Small intestine (tissue), 7 donors: ENCODE measurements around the gene NBEA. TPM values are rescaled to one million over a fixed set of nuclear protein-coding genes. Genes with fewer than 3 reads are reported as not detected.

Experiments used
- DNase-seq, 2 donors: peaks; one replicate each; pipeline versions ENCODE4 v3.0.0 to v3.0.0-alpha.2; 2013
- FAIRE-seq: peaks from 2 replicates; lab custom pipeline; 2012; peaks lifted over from hg19 to GRCh38; lab: Jason Lieb, UNC
- H3K27ac ChIP-seq, 3 donors: one replicate each; pipeline ENCODE4 v1.5.1; 2013; ENCODE audit warnings: low read length in 2 of 3, mild to moderate bottlenecking in 2 of 3, control low read depth in 1 of 3, inconsistent platforms in 1 of 3, low read depth in 1 of 3, moderate library complexity in 1 of 3
- H3K27me3 ChIP-seq, 3 donors: one replicate each; pipeline ENCODE4 v1.6.1; 2013; ENCODE audit warnings: low read length in 3 of 3, inconsistent platforms in 1 of 3; ENCODE audit not compliant: control insufficient read depth in 3 of 3, insufficient read depth in 3 of 3
- H3K36me3 ChIP-seq, 3 donors: one replicate each; pipeline ENCODE4 v1.6.1; 2013; ENCODE audit warnings: low read length in 3 of 3, inconsistent platforms in 1 of 3, low read depth in 1 of 3, mild to moderate bottlenecking in 1 of 3, moderate library complexity in 1 of 3; ENCODE audit not compliant: control insufficient read depth in 3 of 3, insufficient read depth in 2 of 3
- H3K4me1 ChIP-seq, 3 donors: one replicate each; pipeline ENCODE4 v1.6.1; 2013; ENCODE audit warnings: low read length in 2 of 3, inconsistent platforms in 1 of 3, low read depth in 1 of 3, mild to moderate bottlenecking in 1 of 3, moderate library complexity in 1 of 3; ENCODE audit not compliant: control insufficient read depth in 3 of 3, insufficient read depth in 2 of 3
- H3K4me3 ChIP-seq, 3 donors: one replicate each; pipeline ENCODE4 v1.5.1; 2013; ENCODE audit warnings: low read length in 3 of 3, control low read depth in 1 of 3, inconsistent platforms in 1 of 3, low read depth in 1 of 3, mild to moderate bottlenecking in 1 of 3, moderate library complexity in 1 of 3
- H3K9me3 ChIP-seq, 2 donors: one replicate each; pipeline ENCODE4 v1.6.1; 2013; ENCODE audit warnings: low read depth in 1 of 2, low read length in 1 of 2; ENCODE audit not compliant: control insufficient read depth in 2 of 2, insufficient read depth in 1 of 2
- WGBS, 3 donors: extraction: QIAGEN DNeasy Blood & Tissue Kit; methylation state at CpG; one replicate each; pipeline ENCODE4 v1.1.7; 2013; 5-methylcytosine and 5-hydroxymethylcytosine counted together
- polyA plus RNA-seq, 4 donors: library from polyadenylated mRNA; stranded (reverse) in 3 of 4; unstranded in 1 of 4; fragments of 200-250 nt in 3 of 4; fragments of 120-200 nt in 1 of 4; gene quantifications; one replicate each; pipeline versions ENCODE4 v1.2.1 to v1.2.3, GENCODE V29; 2013
- donor health status: healthy with polysubstance abuse.
- donor health status: control.
- donor health status: control.
- donor health status: Bipolar disorder and iron deficiency.
- donor health status: healthy.

NBEA gene
- polyA plus RNA-seq, 4 donors, result 1.1 to 3.1 (median 2.2) TPM

GRCh38 chr13:35702316-35702715 lies 760.2 kb downstream of the NBEA start:
- Histone ChIP-seq H3K9me3 (no peaks in the 10 kb centered on the region), H3K27ac (no peak overlapping the region), H3K4me1 (no peaks in the 10 kb centered on the region), H3K4me3 (no peak overlapping the region), H3K36me3 (no peaks in the 10 kb centered on the region), H3K27me3 (no peaks in the 10 kb centered on the region)
- no peak for DNase-seq
- no peak for FAIRE-seq
- 76 to 100% (median 83%) methylated on average over 2 of the region's 2 CpGs for whole genome bisulfite sequencing, 3 donors

GRCh38 chr13:35703061-35703460 lies 761.0 kb downstream of the NBEA start:
- no peak overlapping the region for H3K27ac ChIP-seq
- no peaks in the 10 kb centered on the region for H3K9me3 ChIP-seq
- H3K36me3 ChIP-seq, result no peaks in the 10 kb centered on the region
- FAIRE-seq (no peak), DNase-seq (no peak)
- no peak overlapping the region for H3K4me3 ChIP-seq
- no peaks in the 10 kb centered on the region for H3K4me1 ChIP-seq
- no peaks in the 10 kb centered on the region for H3K27me3 ChIP-seq
- WGBS, 3 donors, result 68 to 79% (median 70%) methylated on average over 3 of the region's 3 CpGs

- DNase-seq, result no peak
- Histone ChIP-seq H3K9me3 (no peaks in the 10 kb centered on the region), H3K4me1 (no peaks in the 10 kb centered on the region), H3K4me3 (no peak overlapping the region), H3K27me3 (no peaks in the 10 kb centered on the region), H3K27ac (no peak overlapping the region), H3K36me3 (no peaks in the 10 kb centered on the region)
- 73 to 75% (median 74%) methylated on average over 1 of the region's 1 CpG for WGBS, 3 donors
- no peak for FAIRE-seq
Observed at GRCh38 chr13:35704331-35704730, 762.3 kb downstream of the NBEA start.

DNA sequence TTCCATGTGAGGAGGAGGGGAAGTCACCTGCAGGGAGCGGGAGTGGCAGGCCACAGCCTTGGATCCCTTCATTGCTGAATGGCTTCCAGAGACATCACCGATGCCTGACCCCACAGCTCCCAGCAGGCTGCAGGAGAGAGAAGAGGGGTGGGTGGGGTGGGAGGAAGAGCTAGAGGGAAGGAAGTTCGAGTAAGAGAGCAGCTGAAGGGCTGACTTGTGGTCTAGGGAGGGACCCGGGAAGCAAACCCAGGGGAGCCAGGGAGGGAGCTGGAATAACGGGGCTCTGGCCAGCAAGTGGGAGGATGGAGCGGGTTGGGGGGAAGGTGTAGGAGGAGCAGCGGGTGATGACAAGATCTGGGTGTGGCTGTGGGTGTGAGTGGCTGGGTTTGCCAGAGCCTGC lies 764.2 kb downstream of the NBEA start:
- Histone ChIP-seq H3K27me3 (no peaks in the 10 kb centered on the region), H3K4me1 (no peaks in the 10 kb centered on the region), H3K4me3 (no peak overlapping the region), H3K9me3 (no peaks in the 10 kb centered on the region), H3K27ac (no peak overlapping the region), H3K36me3 (no peaks in the 10 kb centered on the region)
- FAIRE-seq, result no peak
- no peak for DNase-seq
- 72 to 80% (median 79%) methylated on average over 7 of the region's 7 CpGs for WGBS, 3 donors

DNA sequence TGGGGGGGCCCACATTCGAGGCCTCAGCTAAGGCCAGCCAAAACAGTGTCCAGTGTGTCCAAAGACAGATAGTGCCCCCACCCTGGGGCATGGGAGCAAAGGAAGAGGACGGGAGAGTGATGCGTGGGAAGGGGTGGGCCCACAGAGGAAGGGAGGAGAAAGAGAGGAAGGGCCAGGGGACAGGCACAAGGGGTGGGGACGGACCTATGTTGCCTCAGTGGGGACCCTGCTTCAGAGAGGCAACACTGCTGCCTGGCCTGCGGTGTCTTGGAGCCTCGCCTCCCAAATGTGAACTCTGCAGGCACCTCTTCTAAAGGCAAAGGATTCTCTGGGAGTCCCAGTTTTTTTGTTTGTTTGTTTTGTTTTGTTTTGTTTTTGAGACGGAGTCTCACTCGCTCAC lies 764.7 kb downstream of the NBEA start:
- no peak for FAIRE-seq

DNA sequence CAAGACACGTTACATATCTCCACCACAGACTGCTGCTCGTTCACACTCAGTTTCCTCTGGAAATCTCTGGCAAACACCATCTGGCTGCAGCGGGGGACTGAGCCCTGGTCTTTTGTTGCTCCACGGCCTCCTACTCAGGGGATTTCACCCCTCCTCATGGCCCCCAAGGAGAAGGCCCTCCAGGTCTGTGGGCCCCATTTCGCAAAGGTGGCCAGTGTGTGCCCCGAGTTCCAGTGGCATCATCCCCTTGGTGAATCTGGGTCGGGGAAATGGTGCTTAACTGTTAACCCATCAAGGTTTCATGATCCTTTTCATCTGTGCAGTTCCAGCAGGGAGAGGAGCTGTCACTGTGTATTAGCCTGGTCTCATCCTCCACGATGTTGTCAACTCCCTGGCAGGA lies 769.8 kb downstream of the NBEA start:
- FAIRE-seq (no peak), DNase-seq (no peak)
- H3K36me3 ChIP-seq, result no peaks in the 10 kb centered on the region
- H3K9me3 ChIP-seq, result no peaks in the 10 kb centered on the region
- no peaks in the 10 kb centered on the region for H3K27me3 ChIP-seq
- no peak overlapping the region for H3K27ac ChIP-seq
- 67 to 81% (median 73%) methylated on average over 8 of the region's 8 CpGs for WGBS, 3 donors
- no peak overlapping the region for H3K4me3 ChIP-seq
- no peaks in the 10 kb centered on the region for H3K4me1 ChIP-seq

More for the DNA sequence above, 764.7 kb downstream of the NBEA start:
- Histone ChIP-seq H3K4me3 (no peak overlapping the region), H3K4me1 (no peaks in the 10 kb centered on the region), H3K27me3 (no peaks in the 10 kb centered on the region), H3K36me3 (no peaks in the 10 kb centered on the region), H3K9me3 (no peaks in the 10 kb centered on the region), H3K27ac (no peak overlapping the region)
- 72 to 81% (median 77%) methylated on average over 7 to 8 of the region's 8 CpGs for WGBS, 3 donors
- DNase-seq, result no peak

DNA sequence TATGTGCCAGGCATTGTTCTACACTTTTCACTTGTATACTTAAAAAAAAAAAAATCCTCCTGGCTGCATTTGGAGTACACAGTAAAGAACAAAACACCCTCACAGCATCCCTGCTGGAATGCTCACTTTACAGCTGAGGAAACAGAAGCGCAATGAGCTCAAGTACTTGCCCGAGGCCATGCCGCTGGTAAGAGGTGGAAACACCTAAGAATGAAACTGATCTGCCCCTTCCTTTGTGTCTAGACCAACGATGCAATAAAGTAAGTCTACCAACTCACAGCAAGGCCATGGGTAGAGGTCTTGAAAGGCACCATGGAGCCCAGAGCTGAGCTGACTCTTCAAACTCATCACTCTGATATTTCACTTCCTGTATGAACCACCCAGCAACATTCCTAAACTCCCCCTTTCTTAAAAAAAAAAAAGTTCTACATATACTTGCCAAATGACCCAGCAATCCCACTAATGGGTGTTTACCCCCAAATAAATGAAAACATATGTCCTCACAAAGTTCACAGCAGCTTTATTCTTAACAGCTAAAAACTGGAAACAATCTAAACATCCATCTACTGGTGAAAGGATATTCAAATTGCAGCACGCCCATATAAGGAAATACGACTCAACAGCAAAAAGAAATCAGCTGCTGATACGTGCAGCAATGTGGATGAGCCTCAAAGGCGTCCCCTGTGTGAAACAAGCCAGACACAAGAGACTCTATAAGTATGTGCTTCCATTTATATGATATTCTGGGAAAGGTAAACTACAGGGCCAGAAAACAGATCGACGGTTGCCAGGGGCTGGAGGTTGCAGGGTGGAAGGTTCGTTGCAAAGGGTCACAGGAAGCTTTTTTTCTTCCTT lies 771.1 kb downstream of the NBEA start:
- Histone ChIP-seq H3K9me3 (no peaks in the 10 kb centered on the region), H3K4me1 (no peaks in the 10 kb centered on the region), H3K4me3 (no peak overlapping the region), H3K36me3 (no peaks in the 10 kb centered on the region), H3K27me3 (no peaks in the 10 kb centered on the region), H3K27ac (no peak overlapping the region)
- no peak for FAIRE-seq
- no peak for DNase-seq
- 57 to 67% (median 58%) methylated on average over 11 of the region's 11 CpGs for WGBS, 3 donors

DNA sequence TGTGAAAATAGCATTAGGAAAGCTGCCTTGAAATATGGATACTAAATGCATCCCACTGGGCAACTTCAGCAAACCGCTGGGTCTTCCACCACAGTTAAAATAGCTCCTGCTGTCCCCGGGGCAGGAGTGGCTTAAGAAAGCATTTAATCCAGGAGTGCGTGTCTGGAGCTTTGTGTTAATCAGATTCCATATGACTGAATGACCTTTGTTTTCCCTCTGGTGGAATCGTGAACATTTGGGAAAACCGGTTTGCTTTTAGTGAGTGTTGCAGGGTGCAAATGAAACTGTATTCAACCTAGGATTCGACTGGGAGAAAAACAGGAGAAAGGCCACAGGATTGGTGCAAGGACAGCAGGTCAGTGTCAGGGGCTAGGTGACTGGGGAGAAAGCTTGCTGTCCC lies 772.1 kb downstream of the NBEA start:
- DNase-seq (no peak), FAIRE-seq (no peak)
- WGBS, 3 donors, result 36 to 61% (median 40%) methylated on average over 6 of the region's 6 CpGs
- Histone ChIP-seq H3K4me1 (no peaks in the 10 kb centered on the region), H3K36me3 (no peaks in the 10 kb centered on the region), H3K4me3 (no peak overlapping the region), H3K9me3 (no peaks in the 10 kb centered on the region), H3K27ac (no peak overlapping the region), H3K27me3 (no peaks in the 10 kb centered on the region)
